HepG2 (cell line): ENCODE measurements around the gene CD248. TPM values are rescaled to one million over a fixed set of nuclear protein-coding genes. Genes with fewer than 3 reads are reported as not detected.

Source experiments
- FOXO1 ChIP-seq: sonication (generic); formaldehyde crosslinking; IDR thresholded peaks from 2 replicates; pipeline ENCODE4 v1.4.0; 2020; ENCODE audit warnings: missing genetic modification reagents
- HNF4G ChIP-seq, 2 experiments: sonication (generic) in 1 of 2; formaldehyde crosslinking in 1 of 2; IDR thresholded peaks; 2 replicates each; pipeline versions ENCODE4 v1.4.0 to v1.6.1; 2011 to 2020; ENCODE audit warnings: borderline replicate concordance in 2 of 2, low read depth in 2 of 2, mild to moderate bottlenecking in 2 of 2, low read length in 1 of 2, missing genetic modification reagents in 1 of 2, moderate library complexity in 1 of 2
- HOXA5 ChIP-seq: sonication (generic); formaldehyde crosslinking; IDR thresholded peaks from 2 replicates; pipeline ENCODE4 v1.4.0; 2020; ENCODE audit warnings: missing genetic modification reagents
- POGZ ChIP-seq: sonication (generic); formaldehyde crosslinking; IDR thresholded peaks from 2 replicates; pipeline ENCODE4 v1.4.0; 2020; ENCODE audit warnings: mild to moderate bottlenecking, missing genetic modification reagents
- TAF1 ChIP-seq: sonication (generic); formaldehyde crosslinking; IDR thresholded peaks from 2 replicates; pipeline ENCODE4 v1.4.0; 2020; ENCODE audit warnings: missing genetic modification reagents
- TBX3 ChIP-seq: fragments of 450-650 bp; IDR thresholded peaks from 2 replicates; pipeline ENCODE4 v1.6.1; 2017; ENCODE audit warnings: antibody characterized with exemption, mild to moderate bottlenecking, inconsistent platforms, borderline replicate concordance
- ZBTB7A ChIP-seq: sonication (generic); formaldehyde crosslinking; IDR thresholded peaks from 2 replicates; pipeline ENCODE4 v1.8.0; 2022; ENCODE audit warnings: mild to moderate bottlenecking, missing genetic modification reagents
- ZEB1 ChIP-seq: IDR thresholded peaks from 2 replicates; pipeline ENCODE4 v1.6.1; 2012; ENCODE audit warnings: mild to moderate bottlenecking, low read depth, inconsistent platforms; ENCODE audit not compliant: insufficient replicate concordance
- ZFYVE20 ChIP-seq: sonication (generic); formaldehyde crosslinking; IDR thresholded peaks from 2 replicates; pipeline ENCODE4 v1.8.0; 2023; ENCODE audit warnings: low read depth, mild to moderate bottlenecking, moderate library complexity, missing genetic modification reagents, borderline replicate concordance
- ZNF569 ChIP-seq: sonication (generic); formaldehyde crosslinking; IDR thresholded peaks from 2 replicates; pipeline ENCODE4 v1.5.0; 2020; ENCODE audit warnings: mild to moderate bottlenecking, missing genetic modification reagents, moderate library complexity, borderline replicate concordance
- polyA plus RNA-seq, 8 experiments: library from polyadenylated mRNA; depleted of rRNA in 3 of 8; stranded (reverse) in 7 of 8; unstranded in 1 of 8; fragments of >200 nt; fragmentation: Illumina TruSeq in 4 of 8; extraction: Trizol in 4 of 8; gene quantifications; 2 replicates each; pipeline versions ENCODE4 v1.2.1 to v1.2.3, GENCODE V29; 2011 to 2016; ENCODE audit warnings: low read depth in 4 of 8, missing spikeins in 1 of 8, mixed read lengths in 1 of 8; ENCODE audit not compliant: insufficient read depth in 1 of 8
- total RNA-seq, 5 experiments: library from RNA; depleted of rRNA; stranded (reverse); fragments of >200 nt; fragmentation: Illumina TruSeq; extraction: Trizol; gene quantifications; 2 replicates each; pipeline ENCODE4 v1.2.3, GENCODE V29; 2016; ENCODE audit warnings: low read depth in 1 of 5
- TF ChIP-seq, protein P1 (sequence below): sonication (generic); formaldehyde crosslinking; IDR thresholded peaks from 2 replicates; pipeline ENCODE4 v1.8.0; 2022; ENCODE audit warnings: mild to moderate bottlenecking, missing genetic modification reagents
- TF ChIP-seq, protein P2 (sequence below): IDR thresholded peaks from 2 replicates; pipeline ENCODE4 v1.6.1; 2016; ENCODE audit warnings: low read depth, missing genetic modification reagents, missing compliant biosample characterization
- TF ChIP-seq, protein P3 (sequence below): IDR thresholded peaks from 2 replicates; pipeline ENCODE4 v1.6.1; 2016; ENCODE audit warnings: missing compliant biosample characterization, missing genetic modification reagents, borderline replicate concordance
- TF ChIP-seq, protein P4 (sequence below): sonication (generic); formaldehyde crosslinking; IDR thresholded peaks from 2 replicates; pipeline ENCODE4 v1.8.0; 2022; ENCODE audit warnings: missing genetic modification reagents, mild to moderate bottlenecking, moderate library complexity, borderline replicate concordance
- TF ChIP-seq, protein P5 (sequence below): sonication (generic); formaldehyde crosslinking; IDR thresholded peaks from 2 replicates; pipeline ENCODE4 v1.4.0; 2020; ENCODE audit warnings: missing genetic modification reagents; ENCODE audit errors: not compliant biosample characterization
- TF ChIP-seq, protein P6 (sequence below): sonication (generic); formaldehyde crosslinking; IDR thresholded peaks from 2 replicates; pipeline ENCODE4 v1.8.0; 2022; ENCODE audit warnings: mild to moderate bottlenecking, missing genetic modification reagents, moderate library complexity

CD248 gene
- total and polyA plus RNA-seq, 2 of the 13 experiments (the other 11 are each of a cell fraction or from before 2014, with no cell fraction given), result 0.25 to 0.35 TPM

DNA sequence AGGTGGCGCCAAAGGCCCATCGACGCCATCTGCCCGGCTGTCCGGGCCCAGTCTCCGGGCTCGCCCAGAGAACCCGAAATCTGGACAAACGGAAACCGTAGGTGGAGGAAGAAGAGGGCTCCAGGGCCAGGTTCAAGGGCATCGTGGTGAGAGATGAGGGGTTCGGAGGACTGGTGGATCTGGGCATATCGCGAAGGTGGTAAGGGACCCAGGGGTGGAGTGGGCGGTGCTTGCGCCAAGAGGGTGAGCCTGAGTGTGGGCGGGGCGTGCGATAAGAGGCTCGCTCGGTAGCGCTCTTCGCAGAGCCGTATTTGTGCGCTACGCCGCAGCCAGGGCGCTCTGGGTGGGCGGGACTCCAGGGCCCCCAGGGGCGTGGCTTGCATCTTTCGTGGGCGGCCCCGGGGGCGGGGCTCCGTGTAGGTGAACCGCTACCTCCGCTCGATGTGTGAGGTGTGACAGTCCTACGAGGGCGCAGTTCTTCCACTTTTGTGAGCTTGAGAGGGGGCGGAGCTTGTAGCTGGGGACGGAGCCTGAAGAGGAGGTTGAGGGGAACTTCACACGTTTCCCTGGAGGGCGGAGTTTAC, 4.8 kb downstream of the CD248 start (continued):
- TF ChIP-seq, protein P1, sequence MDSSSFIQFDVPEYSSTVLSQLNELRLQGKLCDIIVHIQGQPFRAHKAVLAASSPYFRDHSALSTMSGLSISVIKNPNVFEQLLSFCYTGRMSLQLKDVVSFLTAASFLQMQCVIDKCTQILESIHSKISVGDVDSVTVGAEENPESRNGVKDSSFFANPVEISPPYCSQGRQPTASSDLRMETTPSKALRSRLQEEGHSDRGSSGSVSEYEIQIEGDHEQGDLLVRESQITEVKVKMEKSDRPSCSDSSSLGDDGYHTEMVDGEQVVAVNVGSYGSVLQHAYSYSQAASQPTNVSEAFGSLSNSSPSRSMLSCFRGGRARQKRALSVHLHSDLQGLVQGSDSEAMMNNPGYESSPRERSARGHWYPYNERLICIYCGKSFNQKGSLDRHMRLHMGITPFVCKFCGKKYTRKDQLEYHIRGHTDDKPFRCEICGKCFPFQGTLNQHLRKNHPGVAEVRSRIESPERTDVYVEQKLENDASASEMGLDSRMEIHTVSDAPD (CRISPR knock-in tag), result no peak
- TF ChIP-seq, protein P2, sequence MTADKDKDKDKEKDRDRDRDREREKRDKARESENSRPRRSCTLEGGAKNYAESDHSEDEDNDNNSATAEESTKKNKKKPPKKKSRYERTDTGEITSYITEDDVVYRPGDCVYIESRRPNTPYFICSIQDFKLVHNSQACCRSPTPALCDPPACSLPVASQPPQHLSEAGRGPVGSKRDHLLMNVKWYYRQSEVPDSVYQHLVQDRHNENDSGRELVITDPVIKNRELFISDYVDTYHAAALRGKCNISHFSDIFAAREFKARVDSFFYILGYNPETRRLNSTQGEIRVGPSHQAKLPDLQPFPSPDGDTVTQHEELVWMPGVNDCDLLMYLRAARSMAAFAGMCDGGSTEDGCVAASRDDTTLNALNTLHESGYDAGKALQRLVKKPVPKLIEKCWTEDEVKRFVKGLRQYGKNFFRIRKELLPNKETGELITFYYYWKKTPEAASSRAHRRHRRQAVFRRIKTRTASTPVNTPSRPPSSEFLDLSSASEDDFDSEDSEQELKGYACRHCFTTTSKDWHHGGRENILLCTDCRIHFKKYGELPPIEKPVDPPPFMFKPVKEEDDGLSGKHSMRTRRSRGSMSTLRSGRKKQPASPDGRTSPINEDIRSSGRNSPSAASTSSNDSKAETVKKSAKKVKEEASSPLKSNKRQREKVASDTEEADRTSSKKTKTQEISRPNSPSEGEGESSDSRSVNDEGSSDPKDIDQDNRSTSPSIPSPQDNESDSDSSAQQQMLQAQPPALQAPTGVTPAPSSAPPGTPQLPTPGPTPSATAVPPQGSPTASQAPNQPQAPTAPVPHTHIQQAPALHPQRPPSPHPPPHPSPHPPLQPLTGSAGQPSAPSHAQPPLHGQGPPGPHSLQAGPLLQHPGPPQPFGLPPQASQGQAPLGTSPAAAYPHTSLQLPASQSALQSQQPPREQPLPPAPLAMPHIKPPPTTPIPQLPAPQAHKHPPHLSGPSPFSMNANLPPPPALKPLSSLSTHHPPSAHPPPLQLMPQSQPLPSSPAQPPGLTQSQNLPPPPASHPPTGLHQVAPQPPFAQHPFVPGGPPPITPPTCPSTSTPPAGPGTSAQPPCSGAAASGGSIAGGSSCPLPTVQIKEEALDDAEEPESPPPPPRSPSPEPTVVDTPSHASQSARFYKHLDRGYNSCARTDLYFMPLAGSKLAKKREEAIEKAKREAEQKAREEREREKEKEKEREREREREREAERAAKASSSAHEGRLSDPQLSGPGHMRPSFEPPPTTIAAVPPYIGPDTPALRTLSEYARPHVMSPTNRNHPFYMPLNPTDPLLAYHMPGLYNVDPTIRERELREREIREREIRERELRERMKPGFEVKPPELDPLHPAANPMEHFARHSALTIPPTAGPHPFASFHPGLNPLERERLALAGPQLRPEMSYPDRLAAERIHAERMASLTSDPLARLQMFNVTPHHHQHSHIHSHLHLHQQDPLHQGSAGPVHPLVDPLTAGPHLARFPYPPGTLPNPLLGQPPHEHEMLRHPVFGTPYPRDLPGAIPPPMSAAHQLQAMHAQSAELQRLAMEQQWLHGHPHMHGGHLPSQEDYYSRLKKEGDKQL (CRISPR knock-in tag), result no peak
- TF ChIP-seq ZFYVE20 (CRISPR knock-in tag) (no peak), TBX3 (peak; percentile 77; the same call in 1 of the 2 replicates), HOXA5 (CRISPR knock-in tag) (no peak), ZEB1 (no peak), HNF4G (IDR thresholded peaks at IDR 0.05; ENCODE audit: borderline replicate concordance, low read depth, low read length) (no peak), HNF4G (CRISPR knock-in tag; IDR thresholded peaks at IDR 0.05; ENCODE audit: borderline replicate concordance, low read depth) (peak; percentile 19; the same call in 1 of the 2 replicates), TAF1 (CRISPR knock-in tag) (no peak; the same call in 1 of the 2 replicates), ZBTB7A (CRISPR knock-in tag) (no peak), ZNF569 (CRISPR knock-in tag) (no peak), POGZ (no peak), FOXO1 (no peak)
- TF ChIP-seq, protein P3, sequence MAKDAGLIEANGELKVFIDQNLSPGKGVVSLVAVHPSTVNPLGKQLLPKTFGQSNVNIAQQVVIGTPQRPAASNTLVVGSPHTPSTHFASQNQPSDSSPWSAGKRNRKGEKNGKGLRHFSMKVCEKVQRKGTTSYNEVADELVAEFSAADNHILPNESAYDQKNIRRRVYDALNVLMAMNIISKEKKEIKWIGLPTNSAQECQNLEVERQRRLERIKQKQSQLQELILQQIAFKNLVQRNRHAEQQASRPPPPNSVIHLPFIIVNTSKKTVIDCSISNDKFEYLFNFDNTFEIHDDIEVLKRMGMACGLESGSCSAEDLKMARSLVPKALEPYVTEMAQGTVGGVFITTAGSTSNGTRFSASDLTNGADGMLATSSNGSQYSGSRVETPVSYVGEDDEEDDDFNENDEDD (CRISPR knock-in tag), result no peak
- TF ChIP-seq, protein P4, sequence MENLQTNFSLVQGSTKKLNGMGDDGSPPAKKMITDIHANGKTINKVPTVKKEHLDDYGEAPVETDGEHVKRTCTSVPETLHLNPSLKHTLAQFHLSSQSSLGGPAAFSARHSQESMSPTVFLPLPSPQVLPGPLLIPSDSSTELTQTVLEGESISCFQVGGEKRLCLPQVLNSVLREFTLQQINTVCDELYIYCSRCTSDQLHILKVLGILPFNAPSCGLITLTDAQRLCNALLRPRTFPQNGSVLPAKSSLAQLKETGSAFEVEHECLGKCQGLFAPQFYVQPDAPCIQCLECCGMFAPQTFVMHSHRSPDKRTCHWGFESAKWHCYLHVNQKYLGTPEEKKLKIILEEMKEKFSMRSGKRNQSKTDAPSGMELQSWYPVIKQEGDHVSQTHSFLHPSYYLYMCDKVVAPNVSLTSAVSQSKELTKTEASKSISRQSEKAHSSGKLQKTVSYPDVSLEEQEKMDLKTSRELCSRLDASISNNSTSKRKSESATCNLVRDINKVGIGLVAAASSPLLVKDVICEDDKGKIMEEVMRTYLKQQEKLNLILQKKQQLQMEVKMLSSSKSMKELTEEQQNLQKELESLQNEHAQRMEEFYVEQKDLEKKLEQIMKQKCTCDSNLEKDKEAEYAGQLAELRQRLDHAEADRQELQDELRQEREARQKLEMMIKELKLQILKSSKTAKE, result no peak
- TF ChIP-seq, protein P5, sequence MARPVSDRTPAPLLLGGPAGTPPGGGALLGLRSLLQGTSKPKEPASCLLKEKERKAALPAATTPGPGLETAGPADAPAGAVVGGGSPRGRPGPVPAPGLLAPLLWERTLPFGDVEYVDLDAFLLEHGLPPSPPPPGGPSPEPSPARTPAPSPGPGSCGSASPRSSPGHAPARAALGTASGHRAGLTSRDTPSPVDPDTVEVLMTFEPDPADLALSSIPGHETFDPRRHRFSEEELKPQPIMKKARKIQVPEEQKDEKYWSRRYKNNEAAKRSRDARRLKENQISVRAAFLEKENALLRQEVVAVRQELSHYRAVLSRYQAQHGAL (CRISPR knock-in tag), result no peak
- TF ChIP-seq, protein P6, sequence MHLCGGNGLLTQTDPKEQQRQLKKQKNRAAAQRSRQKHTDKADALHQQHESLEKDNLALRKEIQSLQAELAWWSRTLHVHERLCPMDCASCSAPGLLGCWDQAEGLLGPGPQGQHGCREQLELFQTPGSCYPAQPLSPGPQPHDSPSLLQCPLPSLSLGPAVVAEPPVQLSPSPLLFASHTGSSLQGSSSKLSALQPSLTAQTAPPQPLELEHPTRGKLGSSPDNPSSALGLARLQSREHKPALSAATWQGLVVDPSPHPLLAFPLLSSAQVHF, result no peak
